Left lung (tissue), 10 donors: Measurements from ENCODE around the gene GRIN1. TPM values are rescaled to one million over a fixed set of nuclear protein-coding genes. Genes with fewer than 3 reads are reported as not detected.

ENCODE experiments used
- ATAC-seq: fragments of 200-7000 bp; cut with Tn5 transposase; one replicate; pipeline ENCODE4 v1.9.1; 2020; ENCODE audit warnings: moderate library complexity
- DNase-seq, 4 donors: peaks; one replicate each; pipeline ENCODE4 v3.0.0-alpha.2; 2013 to 2020
- H3K27ac ChIP-seq, 2 donors: fragments of 200-600 bp; sonication (generic) in 1 of 2; one replicate each; pipeline versions ENCODE4 v1.5.0 to v1.8.0; 2020 to 2021
- H3K27me3 ChIP-seq, 2 donors: fragments of 200-600 bp; sonication (generic) in 1 of 2; one replicate each; pipeline versions ENCODE4 v1.5.0 to v1.8.0; 2020 to 2021
- H3K36me3 ChIP-seq, 2 donors: fragments of 200-600 bp; sonication (generic) in 1 of 2; one replicate each; pipeline versions ENCODE4 v1.5.0 to v1.8.0; 2020 to 2021
- H3K4me1 ChIP-seq, 2 donors: fragments of 200-600 bp; one replicate each; pipeline ENCODE4 v1.8.0; 2021
- H3K4me3 ChIP-seq, 2 donors: fragments of 200-600 bp; sonication (generic) in 1 of 2; one replicate each; pipeline versions ENCODE4 v1.5.0 to v1.8.0; 2020 to 2021; ENCODE audit warnings: mild to moderate bottlenecking in 1 of 2
- H3K9me3 ChIP-seq, 2 donors: fragments of 200-600 bp; sonication (generic) in 1 of 2; one replicate each; pipeline versions ENCODE4 v1.5.0 to v1.8.0; 2020 to 2021
- CTCF ChIP-seq, 2 donors: fragments of 200-600 bp; sonication (generic) in 1 of 2; IDR thresholded peaks; one replicate each; pipeline versions ENCODE4 v1.5.0 to v1.8.0; 2021; ENCODE audit warnings: antibody characterized with exemption in 2 of 2
- intact Hi-C, 2 donors: fragments of 100-400 bp; cut with DNase I; formaldehyde crosslinking; loops; one replicate each; pipeline versions ENCODE4 v1.11.2 to v1.14.2; 2022
- polyA plus RNA-seq, 6 donors: library from polyadenylated mRNA; unstranded; fragments of 120-200 nt; gene quantifications; one replicate each; pipeline ENCODE4 v1.2.1, GENCODE V29; 2013; ENCODE audit not compliant: insufficient read length in 6 of 6
- total RNA-seq, 2 donors: library from RNA; stranded (reverse); fragmentation: NEBNext Ultra II Directional; extraction: Animal tissue kit (Norgen Biotek cat#: 25700); gene quantifications; one replicate each; pipeline ENCODE4 v1.2.1, GENCODE V29; 2021
- donor health status: DM: no; HTN: yes; CAD: no.
- donor health status: DM: no; HTN: no; CAD: no.

Gene GRIN1
- total and polyA plus RNA-seq, 8 donors: 0.15 to 0.55 (median 0.28) TPM

- H3K27ac ChIP-seq: no peak overlapping the region
- DNase-seq (no peak), ATAC-seq (no peak)
- TF ChIP-seq CTCF (IDR thresholded peaks at IDR 0.05): no peak
- H3K9me3 ChIP-seq: no peaks in the 10 kb centered on the region
- no peaks in the 10 kb centered on the region for H3K27me3 ChIP-seq
- peaks cover 26 to 43% of the 10 kb centered on the region in 2 donors for H3K4me1 ChIP-seq
- intact Hi-C loops: no loop called here
- H3K36me3 ChIP-seq: peaks cover 0 to 68% of the 10 kb centered on the region in 2 donors
- no peak overlapping the region for H3K4me3 ChIP-seq
Observed at GRCh38 chr9:137185921-137186320, 47.0 kb downstream of the GRIN1 start.

- intact Hi-C loops: no loop called here
- no peaks in the 10 kb centered on the region for H3K9me3 ChIP-seq
- no peak for TF ChIP-seq CTCF (IDR thresholded peaks at IDR 0.05)
- no peak overlapping the region for H3K27ac ChIP-seq
- no peak for ATAC-seq
- no peak overlapping the region for H3K4me3 ChIP-seq
- H3K4me1 ChIP-seq: peaks cover 26 to 43% of the 10 kb centered on the region in 2 donors
- H3K36me3 ChIP-seq: peaks cover 0 to 68% of the 10 kb centered on the region in 2 donors
- no peak for DNase-seq
- no peaks in the 10 kb centered on the region for H3K27me3 ChIP-seq
Observed at GRCh38 chr9:137186385-137186784, 47.4 kb downstream of the GRIN1 start.

GRCh38 chr9:137187386-137187785 is 48.4 kb downstream of the GRIN1 start:
- Histone ChIP-seq H3K27ac (no peak overlapping the region), H3K27me3 (no peaks in the 10 kb centered on the region), H3K4me3 (peak overlapping the region; percentile 85 to 98), H3K9me3 (no peaks in the 10 kb centered on the region), H3K4me1 (peaks cover 26 to 43% of the 10 kb centered on the region in 2 donors), H3K36me3 (peaks cover 0 to 68% of the 10 kb centered on the region in 2 donors)
- no peak for TF ChIP-seq CTCF (IDR thresholded peaks at IDR 0.05)
- DNase-seq (no peak), ATAC-seq (no peak)
- intact Hi-C loops: no loop called here

- no peak for TF ChIP-seq CTCF (IDR thresholded peaks at IDR 0.05)
- Histone ChIP-seq H3K9me3 (no peaks in the 10 kb centered on the region), H3K27ac (peak overlapping the region; percentile 95 to 99), H3K4me3 (peak overlapping the region; percentile 85 to 98), H3K27me3 (no peaks in the 10 kb centered on the region), H3K4me1 (peaks cover 26 to 43% of the 10 kb centered on the region in 2 donors), H3K36me3 (peaks cover 0 to 61% of the 10 kb centered on the region in 2 donors)
- no peak for DNase-seq
- intact Hi-C loops: no loop called here
- no peak for ATAC-seq
Observed at GRCh38 chr9:137188086-137188489, 49.1 kb downstream of the GRIN1 start.

- DNase-seq (peak; percentile 92 to 97 (median 96)), ATAC-seq (peak; percentile 90)
- Histone ChIP-seq H3K4me3 (peak within 1 kb of the TSS; percentile 85 to 98), H3K4me1 (peaks cover 26 to 43% of the 10 kb centered on the region in 2 donors), H3K27me3 (no peaks in the 10 kb centered on the region), H3K9me3 (no peaks in the 10 kb centered on the region), H3K36me3 (peaks cover 0 to 55% of the 10 kb centered on the region in 2 donors), H3K27ac (peak within 1 kb of the TSS; percentile 95 to 99)
- intact Hi-C loops: no loop called here
- no peak for TF ChIP-seq CTCF (IDR thresholded peaks at IDR 0.05)
Observed at GRCh38 chr9:137188490-137189296, 49.7 kb downstream of the GRIN1 start, which contains the start of the genes ANAPC2 and SSNA1. Gene ANAPC2, minus strand, starts transcription at chr9:137188560. Its CDS starts 28 bp downstream, at chr9:137188532. Gene SSNA1, plus strand, starts transcription at chr9:137188676. Its CDS starts 51 bp downstream, at chr9:137188727.
